HL-60 (cell line): ENCODE results near the gene KCTD16.

Experiments used
- DNase-seq, 2 experiments: peaks; one replicate each; pipeline ENCODE4 v3.0.0-alpha.2; 2010 to 2020; ENCODE audit warnings: low read depth in 1 of 2, low spot score in 1 of 2
- H3K27ac ChIP-seq: fragments of 250-450 bp; sonication (Bioruptor Pico); replicated peaks from 2 replicates; pipeline ENCODE4 v1.5.1; 2020; ENCODE audit warnings: mild to moderate bottlenecking, moderate library complexity
- H3K27me3 ChIP-seq: fragments of 250-450 bp; sonication (Bioruptor Pico); 2 replicates; pipeline ENCODE4 v1.5.1; 2021; ENCODE audit warnings: mild to moderate bottlenecking, moderate library complexity; ENCODE audit not compliant: insufficient read depth, poor library complexity, severe bottlenecking
- H3K4me3 ChIP-seq: replicated peaks from 2 replicates; pipeline ENCODE4 v1.5.1; 2011; ENCODE audit warnings: mild to moderate bottlenecking, control low read depth, low read length; ENCODE audit not compliant: insufficient read depth
- CTCF ChIP-seq: IDR thresholded peaks from one replicate; pipeline ENCODE4 v1.5.1; 2011; ENCODE audit warnings: low read length, control low read depth, inconsistent platforms; ENCODE audit not compliant: insufficient read depth
- GABPA ChIP-seq: IDR thresholded peaks from 2 replicates; pipeline ENCODE4 v1.6.1; 2012; ENCODE audit warnings: low read depth
- POLR2AphosphoS5 ChIP-seq: IDR thresholded peaks from 2 replicates; pipeline ENCODE4 v1.6.1; 2012; ENCODE audit warnings: low read depth
- SPI1 ChIP-seq: IDR thresholded peaks from 2 replicates; pipeline ENCODE4 v1.6.1; 2012; ENCODE audit warnings: low read depth, mild to moderate bottlenecking, borderline replicate concordance
- TF ChIP-seq, protein P1 (sequence below): IDR thresholded peaks from 2 replicates; pipeline ENCODE4 v1.6.1; 2012; ENCODE audit warnings: low read depth; ENCODE audit not compliant: insufficient replicate concordance

Gene KCTD16

GRCh38 chr5:144219869-144220268, 49.2 kb downstream of the KCTD16 start:
- no peak overlapping the region for H3K27ac ChIP-seq
- H3K27me3 ChIP-seq = no peaks in the 10 kb centered on the region
- no peak for TF ChIP-seq SPI1
- no peak for TF ChIP-seq GABPA
- TF ChIP-seq, protein P1, sequence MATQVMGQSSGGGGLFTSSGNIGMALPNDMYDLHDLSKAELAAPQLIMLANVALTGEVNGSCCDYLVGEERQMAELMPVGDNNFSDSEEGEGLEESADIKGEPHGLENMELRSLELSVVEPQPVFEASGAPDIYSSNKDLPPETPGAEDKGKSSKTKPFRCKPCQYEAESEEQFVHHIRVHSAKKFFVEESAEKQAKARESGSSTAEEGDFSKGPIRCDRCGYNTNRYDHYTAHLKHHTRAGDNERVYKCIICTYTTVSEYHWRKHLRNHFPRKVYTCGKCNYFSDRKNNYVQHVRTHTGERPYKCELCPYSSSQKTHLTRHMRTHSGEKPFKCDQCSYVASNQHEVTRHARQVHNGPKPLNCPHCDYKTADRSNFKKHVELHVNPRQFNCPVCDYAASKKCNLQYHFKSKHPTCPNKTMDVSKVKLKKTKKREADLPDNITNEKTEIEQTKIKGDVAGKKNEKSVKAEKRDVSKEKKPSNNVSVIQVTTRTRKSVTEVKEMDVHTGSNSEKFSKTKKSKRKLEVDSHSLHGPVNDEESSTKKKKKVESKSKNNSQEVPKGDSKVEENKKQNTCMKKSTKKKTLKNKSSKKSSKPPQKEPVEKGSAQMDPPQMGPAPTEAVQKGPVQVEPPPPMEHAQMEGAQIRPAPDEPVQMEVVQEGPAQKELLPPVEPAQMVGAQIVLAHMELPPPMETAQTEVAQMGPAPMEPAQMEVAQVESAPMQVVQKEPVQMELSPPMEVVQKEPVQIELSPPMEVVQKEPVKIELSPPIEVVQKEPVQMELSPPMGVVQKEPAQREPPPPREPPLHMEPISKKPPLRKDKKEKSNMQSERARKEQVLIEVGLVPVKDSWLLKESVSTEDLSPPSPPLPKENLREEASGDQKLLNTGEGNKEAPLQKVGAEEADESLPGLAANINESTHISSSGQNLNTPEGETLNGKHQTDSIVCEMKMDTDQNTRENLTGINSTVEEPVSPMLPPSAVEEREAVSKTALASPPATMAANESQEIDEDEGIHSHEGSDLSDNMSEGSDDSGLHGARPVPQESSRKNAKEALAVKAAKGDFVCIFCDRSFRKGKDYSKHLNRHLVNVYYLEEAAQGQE = no peak
- no peak for TF ChIP-seq CTCF
- no peak for TF ChIP-seq POLR2AphosphoS5
- no peak overlapping the region for H3K4me3 ChIP-seq
- DNase-seq = no peak

DNA sequence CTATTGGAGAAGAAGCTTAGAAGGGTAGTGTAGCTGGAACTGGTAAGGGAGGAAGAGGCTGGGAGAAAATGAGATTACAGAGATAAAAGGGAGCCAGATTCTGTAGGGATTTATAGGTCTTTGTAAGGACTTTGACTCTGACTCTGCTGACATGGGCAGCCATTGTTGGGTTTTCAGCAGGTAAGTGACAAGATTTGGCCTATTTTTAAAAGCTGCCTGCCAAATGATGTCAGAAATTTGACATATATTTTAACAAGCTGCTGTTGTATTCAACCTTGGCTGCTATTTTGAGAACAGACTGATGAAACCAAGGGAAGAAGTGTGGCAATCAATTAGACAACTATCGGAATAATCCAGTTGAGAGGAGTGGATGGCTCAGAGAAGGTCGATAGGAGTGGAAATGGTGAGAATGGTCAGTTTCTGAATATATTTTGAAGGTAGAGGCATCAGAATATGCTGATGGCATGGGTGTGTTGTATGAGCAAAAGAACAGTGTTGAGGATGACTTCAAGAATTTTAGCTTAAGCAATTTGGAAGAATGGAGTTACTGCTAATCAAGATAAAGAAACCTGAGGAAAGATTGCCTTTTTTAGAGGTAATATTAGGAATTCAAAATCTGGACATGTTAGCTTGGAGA, 56.8 kb downstream of the KCTD16 start:
- Histone ChIP-seq H3K4me3 (no peak overlapping the region), H3K27ac (no peak overlapping the region), H3K27me3 (no peaks in the 10 kb centered on the region)
- no peak for DNase-seq
- no peak for TF ChIP-seq POLR2AphosphoS5
- no peak for TF ChIP-seq GABPA
- TF ChIP-seq, protein P1 = no peak
- no peak for TF ChIP-seq CTCF
- TF ChIP-seq SPI1 = no peak

DNA sequence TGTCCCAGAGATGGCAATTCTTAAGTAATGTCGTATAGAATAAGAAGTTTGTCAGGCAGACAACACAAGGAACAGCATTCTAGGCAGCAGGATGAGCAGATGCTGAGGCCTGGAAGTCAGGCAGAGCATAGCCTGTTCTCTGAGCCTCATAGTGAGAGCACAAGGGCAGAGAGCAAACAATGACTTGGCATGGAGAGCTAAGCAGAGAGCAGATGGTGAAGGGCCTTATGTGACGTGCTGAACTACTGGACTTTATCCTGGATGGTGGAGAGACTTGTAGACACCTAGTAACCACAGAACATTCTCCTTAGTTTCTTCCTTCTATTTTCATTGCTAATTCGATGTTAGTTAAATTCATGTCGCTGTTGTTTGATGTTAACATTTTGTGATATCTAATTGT, 60.1 kb downstream of the KCTD16 start:
- no peak overlapping the region for H3K4me3 ChIP-seq
- DNase-seq = no peak
- H3K27ac ChIP-seq = no peak overlapping the region
- H3K27me3 ChIP-seq = no peaks in the 10 kb centered on the region
- TF ChIP-seq CTCF (no peak), GABPA (no peak)

- DNase-seq = no peak
- H3K4me3 ChIP-seq = no peak overlapping the region
- H3K27ac ChIP-seq = no peak overlapping the region
- TF ChIP-seq POLR2AphosphoS5 (no peak), CTCF (no peak), SPI1 (no peak), GABPA (no peak)
- TF ChIP-seq, protein P1 = no peak
- H3K27me3 ChIP-seq = no peaks in the 10 kb centered on the region
Observed at GRCh38 chr5:144232285-144232684, 61.6 kb downstream of the KCTD16 start.
